Activated B cell treated with CpG ODN at 0.5 μM for 24 hours (primary cell): ENCODE results near the gene CECR2. TPM values are rescaled to one million over a fixed set of nuclear protein-coding genes. Genes with fewer than 3 reads are reported as not detected.
A peak's percentile ranks its signal among the peaks of the same experiment; 100 is the strongest.

ENCODE experiments used
- ATAC-seq: fragments of 200-7000 bp; cut with Tn5 transposase; one replicate; pipeline ENCODE4 v1.10.0; 2021; ENCODE audit warnings: low read depth, mild to moderate bottlenecking, moderate library complexity
- CTCF ChIA-PET: fragments of 350-600 bp; sonication (Branson Sonifier 250); formaldehyde crosslinking; loops from one replicate; lab custom pipeline; 2021; ENCODE audit warnings: antibody characterized with exemption; lab: Charles Lee
- POLR2A ChIA-PET: fragments of 350-600 bp; sonication (Branson Sonifier 250); formaldehyde crosslinking; loops from one replicate; lab custom pipeline; 2021; ENCODE audit warnings: antibody characterized with exemption; lab: Charles Lee
- DNase-seq: peaks from one replicate; pipeline ENCODE4 v3.0.0; 2022
- H3K27ac Mint-ChIP-seq: one replicate; pipeline ENCODE4 v1.8.0; 2020; ENCODE audit warnings: mixed read lengths
- H3K27me3 Mint-ChIP-seq: one replicate; pipeline ENCODE4 v1.8.0; 2021; ENCODE audit warnings: mixed read lengths
- H3K36me3 Mint-ChIP-seq: one replicate; pipeline ENCODE4 v1.8.0; 2021; ENCODE audit warnings: low read depth, mixed read lengths
- H3K4me1 Mint-ChIP-seq: one replicate; pipeline ENCODE4 v1.8.0; 2021; ENCODE audit warnings: mixed read lengths
- H3K4me3 Mint-ChIP-seq: one replicate; pipeline ENCODE4 v1.8.0; 2020; ENCODE audit warnings: mild to moderate bottlenecking, mixed read lengths
- H3K9me3 Mint-ChIP-seq: one replicate; pipeline ENCODE4 v1.8.0; 2020; ENCODE audit warnings: mixed read lengths
- CTCF ChIP-seq: fragments of 200-600 bp; IDR thresholded peaks from one replicate; pipeline ENCODE4 v1.8.0; 2022; ENCODE audit warnings: antibody characterized with exemption, mild to moderate bottlenecking
- intact Hi-C: fragments of 100-400 bp; cut with micrococcal nuclease; formaldehyde crosslinking; loops from one replicate; pipeline ENCODE4 v1.15.1; 2024
- total RNA-seq: library from RNA; stranded (reverse); gene quantifications from 2 replicates; pipeline ENCODE4 v1.2.3, GENCODE V29; 2022

The CECR2 gene
- total RNA-seq, 1 donor from 2014 or later: 2.5 TPM

- CTCF ChIA-PET: interaction anchor here (0.5 to 3.6 kb wide), 46 partner anchors 9 to 585 kb away, joined by 3 to 152 read pairs (median 4); partner anchors contain the start of gene ADA2
- Mint-ChIP-seq H3K27me3 (no peaks in the 10 kb centered on the region), H3K9me3 (no peaks in the 10 kb centered on the region), H3K4me3 (no peak overlapping the region), H3K4me1 (peaks cover 6% of the 10 kb centered on the region), H3K27ac (no peak overlapping the region), H3K36me3 (no peaks in the 10 kb centered on the region)
- intact Hi-C loops: loop anchor here (1.0 to 5.0 kb wide), 7 partner anchors 134 to 584 kb away; partner anchors contain the start of genes CECR2 and HDHD5
- peak; percentile 43 for TF ChIP-seq CTCF
- POLR2A ChIA-PET: interaction anchor here (0.7 to 1.7 kb wide), 8 partner anchors 133 to 427 kb away, joined by 3 to 20 read pairs (median 4); partner anchors contain the start of gene CECR2
- DNase-seq (no peak), ATAC-seq (peak; percentile 88)
Observed at GRCh38 chr22:17501679-17502285, 132.5 kb downstream of the CECR2 start.

GRCh38 chr22:17508110-17508509 is 138.8 kb downstream of the CECR2 start:
- POLR2A ChIA-PET: no interaction called here
- CTCF ChIA-PET: interaction anchor here (1.0 kb wide), 1 partner anchor 336 kb away, joined by 6 read pairs; no protein-coding TSS in a partner anchor
- Mint-ChIP-seq H3K4me1 (no peaks in the 10 kb centered on the region), H3K4me3 (no peak overlapping the region), H3K27ac (no peak overlapping the region), H3K27me3 (no peaks in the 10 kb centered on the region), H3K36me3 (no peaks in the 10 kb centered on the region), H3K9me3 (no peaks in the 10 kb centered on the region)
- intact Hi-C loops: no loop called here
- DNase-seq: no peak
- no peak for TF ChIP-seq CTCF
- no peak for ATAC-seq

- CTCF ChIA-PET: interaction anchor here (0.7 kb wide), 1 partner anchor 11 kb away, joined by 4 read pairs; no protein-coding TSS in a partner anchor
- H3K4me3 Mint-ChIP-seq: no peak overlapping the region
- H3K27me3 Mint-ChIP-seq: no peaks in the 10 kb centered on the region
- H3K27ac Mint-ChIP-seq: no peak overlapping the region
- no peaks in the 10 kb centered on the region for H3K9me3 Mint-ChIP-seq
- intact Hi-C loops: no loop called here
- no peaks in the 10 kb centered on the region for H3K4me1 Mint-ChIP-seq
- DNase-seq (no peak), ATAC-seq (no peak)
- TF ChIP-seq CTCF: no peak
- no peaks in the 10 kb centered on the region for H3K36me3 Mint-ChIP-seq
- POLR2A ChIA-PET: no interaction called here
Observed at GRCh38 chr22:17512960-17513359, 143.7 kb downstream of the CECR2 start.

DNA sequence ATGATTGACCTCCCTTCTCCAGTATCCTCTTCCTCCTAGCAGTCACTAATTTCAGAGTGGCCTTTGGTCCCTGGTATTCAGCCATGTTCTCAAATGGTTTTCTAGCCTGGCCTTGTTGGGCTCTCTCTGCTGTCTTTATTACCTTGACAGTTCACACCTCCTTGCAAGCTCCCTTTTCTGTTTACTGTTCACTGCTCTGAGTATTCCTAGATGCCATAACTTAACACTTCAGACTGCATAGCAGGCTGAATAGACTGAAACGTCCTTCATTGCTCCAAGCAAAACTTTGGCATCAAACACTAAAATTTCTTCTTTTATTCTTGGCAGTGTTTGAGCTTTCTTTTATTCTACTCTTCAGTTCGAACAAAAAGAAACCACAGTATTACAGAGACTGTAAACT is 144.4 kb downstream of the CECR2 start:
- Mint-ChIP-seq H3K9me3 (no peaks in the 10 kb centered on the region), H3K27me3 (no peaks in the 10 kb centered on the region), H3K4me1 (no peaks in the 10 kb centered on the region), H3K4me3 (no peak overlapping the region), H3K27ac (no peak overlapping the region), H3K36me3 (no peaks in the 10 kb centered on the region)
- intact Hi-C loops: no loop called here
- ChIA-PET CTCF (interaction anchor here (0.7 kb wide), 1 partner anchor 12 kb away, joined by 4 read pairs; no protein-coding TSS in a partner anchor), POLR2A (interaction anchor here (1.0 kb wide), 1 partner anchor 407 kb away, joined by 3 read pairs; no protein-coding TSS in a partner anchor)
- DNase-seq (no peak), ATAC-seq (no peak)
- no peak for TF ChIP-seq CTCF

DNA sequence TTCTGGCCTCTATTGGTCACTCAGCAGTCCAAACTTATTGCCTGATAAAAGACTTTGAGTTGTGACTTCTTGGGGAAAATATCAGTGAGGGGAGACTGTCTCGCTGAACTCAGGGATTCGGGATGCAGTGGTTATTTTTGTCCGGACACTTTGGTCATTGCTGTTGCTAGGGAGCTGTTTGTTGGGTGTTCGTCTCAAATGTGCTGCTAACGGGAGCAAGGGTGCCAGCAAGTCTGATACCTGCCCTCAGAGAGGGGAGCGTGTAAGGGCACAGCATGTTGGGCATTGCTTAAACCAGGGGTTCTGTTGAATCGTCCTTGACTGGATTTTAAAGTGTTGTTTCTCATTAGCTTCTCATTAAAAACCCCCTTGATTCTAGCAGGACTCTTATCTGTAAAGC is 144.8 kb downstream of the CECR2 start:
- H3K4me3 Mint-ChIP-seq: no peak overlapping the region
- intact Hi-C loops: no loop called here
- ATAC-seq (no peak), DNase-seq (no peak)
- no peaks in the 10 kb centered on the region for H3K9me3 Mint-ChIP-seq
- H3K27me3 Mint-ChIP-seq: no peaks in the 10 kb centered on the region
- POLR2A ChIA-PET: interaction anchor here (1.0 kb wide), 1 partner anchor 407 kb away, joined by 3 read pairs; no protein-coding TSS in a partner anchor
- TF ChIP-seq CTCF: no peak
- CTCF ChIA-PET: no interaction called here
- no peak overlapping the region for H3K27ac Mint-ChIP-seq
- H3K4me1 Mint-ChIP-seq: no peaks in the 10 kb centered on the region
- no peaks in the 10 kb centered on the region for H3K36me3 Mint-ChIP-seq
